Sigmoid colon (tissue), 7 donors: ENCODE results near the gene RECK. TPM values are rescaled to one million over a fixed set of nuclear protein-coding genes. Genes with fewer than 3 reads are reported as not detected.

Experiments used
- DNase-seq: peaks from one replicate; pipeline ENCODE4 v3.0.0-alpha.2; 2019
- H3K27ac ChIP-seq, 4 donors: fragments of 200-600 bp; sonication (generic); one replicate each; pipeline ENCODE4 v1.5.1; 2016 to 2019; ENCODE audit warnings: mild to moderate bottlenecking in 1 of 4
- H3K27me3 ChIP-seq, 3 donors: fragments of 200-600 bp; sonication (generic); one replicate each; pipeline ENCODE4 v1.5.1; 2019; ENCODE audit warnings: mild to moderate bottlenecking in 1 of 3
- H3K36me3 ChIP-seq, 4 donors: fragments of 200-600 bp; sonication (generic); one replicate each; pipeline ENCODE4 v1.5.1; 2016 to 2019
- H3K4me1 ChIP-seq, 4 donors: fragments of 200-600 bp; sonication (generic); one replicate each; pipeline ENCODE4 v1.5.1; 2017 to 2019
- H3K4me3 ChIP-seq, 4 donors: fragments of 200-600 bp; sonication (generic); one replicate each; pipeline ENCODE4 v1.5.1; 2017 to 2019; ENCODE audit warnings: mild to moderate bottlenecking in 2 of 4, moderate library complexity in 1 of 4
- H3K9me3 ChIP-seq, 4 donors: fragments of 200-600 bp in 3 of 4; sonication (generic) in 3 of 4; one replicate each; pipeline versions ENCODE4 v1.5.1 to v1.6.1; 2013 to 2019
- CTCF ChIP-seq, 4 experiments: fragments of 450-650 bp in 3 of 4; fragments of 200-600 bp in 1 of 4; IDR thresholded peaks; one replicate each; pipeline ENCODE4 v1.5.1; 2016 to 2019; ENCODE audit warnings: antibody characterized with exemption in 4 of 4, mild to moderate bottlenecking in 3 of 4, moderate library complexity in 2 of 4
- EP300 ChIP-seq, 4 donors: sonication (generic); formaldehyde crosslinking; IDR thresholded peaks; one replicate each; pipeline ENCODE4 v1.6.1; 2017; ENCODE audit warnings: antibody characterized with exemption in 4 of 4
- POLR2A ChIP-seq, 2 donors: fragments of 450-650 bp; IDR thresholded peaks; one replicate each; pipeline ENCODE4 v1.6.1; 2016; ENCODE audit warnings: antibody characterized with exemption in 2 of 2, mild to moderate bottlenecking in 2 of 2, moderate library complexity in 2 of 2
- POLR2AphosphoS5 ChIP-seq, 4 donors: sonication (generic); formaldehyde crosslinking; IDR thresholded peaks; one replicate each; pipeline ENCODE4 v1.6.1; 2017; ENCODE audit warnings: antibody characterized with exemption in 4 of 4
- WGBS, 2 donors: extraction: QIAGEN DNeasy Blood & Tissue Kit; methylation state at CpG; one replicate each; pipeline ENCODE4 v1.1.7; 2013; 5-methylcytosine and 5-hydroxymethylcytosine counted together
- intact Hi-C: fragments of 100-400 bp; cut with DNase I; formaldehyde crosslinking; loops from one replicate; pipeline ENCODE4 v1.15.1; 2023
- polyA plus RNA-seq, 3 donors: library from polyadenylated mRNA; stranded (reverse); fragments of 200-250 nt; gene quantifications; one replicate each; pipeline ENCODE4 v1.2.3, GENCODE V29; 2013
- total RNA-seq, 4 donors: library from RNA; depleted of rRNA; stranded (reverse); fragments of >200 nt; gene quantifications; one replicate each; pipeline ENCODE4 v1.1.0, GENCODE V29; 2016
- donor health status: healthy with polysubstance abuse.
- donor health status: Bipolar disorder and iron deficiency.
- donor health status: healthy.

RECK gene
- total and polyA plus RNA-seq, 7 donors: 0.23 to 22.2 (median 11.1) TPM

- no peak for TF ChIP-seq POLR2AphosphoS5 (IDR thresholded peaks at IDR 0.05)
- TF ChIP-seq EP300 (IDR thresholded peaks at IDR 0.05): no peak
- TF ChIP-seq POLR2A (IDR thresholded peaks at IDR 0.05): no peak
- no peak for TF ChIP-seq CTCF (IDR thresholded peaks at IDR 0.05)
- Histone ChIP-seq H3K27ac (no peak overlapping the region), H3K9me3 (no peaks in the 10 kb centered on the region), H3K4me3 (no peak overlapping the region), H3K4me1 (no peaks in the 10 kb centered on the region), H3K36me3 (no peaks in the 10 kb centered on the region), H3K27me3 (no peaks in the 10 kb centered on the region)
- no peak for DNase-seq
- WGBS, 2 donors: 94 to 95% methylated on average over 3 of the region's 3 CpGs
- intact Hi-C loops: no loop called here
Observed at GRCh38 chr9:36018129-36018528, 18.6 kb upstream of the RECK start.

- Histone ChIP-seq H3K27me3 (no peaks in the 10 kb centered on the region), H3K36me3 (no peaks in the 10 kb centered on the region), H3K4me3 (no peak overlapping the region), H3K9me3 (no peaks in the 10 kb centered on the region), H3K4me1 (no peaks in the 10 kb centered on the region), H3K27ac (peak overlapping the region in 1 of 4 donors; percentile 24)
- no peak for TF ChIP-seq POLR2A (IDR thresholded peaks at IDR 0.05)
- no peak for TF ChIP-seq EP300 (IDR thresholded peaks at IDR 0.05)
- TF ChIP-seq CTCF (IDR thresholded peaks at IDR 0.05): no peak
- TF ChIP-seq POLR2AphosphoS5 (IDR thresholded peaks at IDR 0.05): no peak
- intact Hi-C loops: no loop called here
- no peak for DNase-seq
- 84 to 90% methylated on average over 6 of the region's 6 CpGs for WGBS, 2 donors
Observed at GRCh38 chr9:36018891-36019720, 17.6 kb upstream of the RECK start.

DNA sequence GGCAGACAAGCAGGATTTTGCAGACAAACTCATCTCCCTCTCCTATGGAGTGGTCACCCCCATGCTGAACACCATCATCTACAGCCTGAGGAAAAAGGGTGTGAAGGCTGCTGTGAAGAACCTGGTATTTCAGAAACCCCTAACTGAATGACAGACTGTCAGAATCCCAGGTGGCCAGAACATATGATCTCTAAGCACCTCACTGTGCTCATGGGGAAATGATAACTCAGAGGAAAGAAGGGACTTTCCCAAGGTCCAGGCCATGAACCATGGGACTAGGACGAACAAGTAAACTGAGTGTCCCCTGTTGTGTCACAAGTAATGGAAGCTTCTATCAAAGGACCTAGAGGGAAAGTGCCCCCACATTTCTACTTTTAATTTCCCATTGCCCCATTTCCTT is 14.7 kb upstream of the RECK start:
- Histone ChIP-seq H3K36me3 (no peaks in the 10 kb centered on the region), H3K4me3 (no peak overlapping the region), H3K27ac (no peak overlapping the region), H3K27me3 (no peaks in the 10 kb centered on the region), H3K9me3 (no peaks in the 10 kb centered on the region), H3K4me1 (no peaks in the 10 kb centered on the region)
- 77 to 91% methylated on average over 1 of the region's 1 CpG for WGBS, 2 donors
- TF ChIP-seq EP300 (IDR thresholded peaks at IDR 0.05): no peak
- TF ChIP-seq POLR2AphosphoS5 (IDR thresholded peaks at IDR 0.05): no peak
- TF ChIP-seq POLR2A (IDR thresholded peaks at IDR 0.05): no peak
- TF ChIP-seq CTCF (IDR thresholded peaks at IDR 0.05): no peak
- DNase-seq: no peak
- intact Hi-C loops: loop anchor here (5.0 kb wide), 1 partner anchor 65 kb away; the partner anchor contains the start of gene OR2S2

DNA sequence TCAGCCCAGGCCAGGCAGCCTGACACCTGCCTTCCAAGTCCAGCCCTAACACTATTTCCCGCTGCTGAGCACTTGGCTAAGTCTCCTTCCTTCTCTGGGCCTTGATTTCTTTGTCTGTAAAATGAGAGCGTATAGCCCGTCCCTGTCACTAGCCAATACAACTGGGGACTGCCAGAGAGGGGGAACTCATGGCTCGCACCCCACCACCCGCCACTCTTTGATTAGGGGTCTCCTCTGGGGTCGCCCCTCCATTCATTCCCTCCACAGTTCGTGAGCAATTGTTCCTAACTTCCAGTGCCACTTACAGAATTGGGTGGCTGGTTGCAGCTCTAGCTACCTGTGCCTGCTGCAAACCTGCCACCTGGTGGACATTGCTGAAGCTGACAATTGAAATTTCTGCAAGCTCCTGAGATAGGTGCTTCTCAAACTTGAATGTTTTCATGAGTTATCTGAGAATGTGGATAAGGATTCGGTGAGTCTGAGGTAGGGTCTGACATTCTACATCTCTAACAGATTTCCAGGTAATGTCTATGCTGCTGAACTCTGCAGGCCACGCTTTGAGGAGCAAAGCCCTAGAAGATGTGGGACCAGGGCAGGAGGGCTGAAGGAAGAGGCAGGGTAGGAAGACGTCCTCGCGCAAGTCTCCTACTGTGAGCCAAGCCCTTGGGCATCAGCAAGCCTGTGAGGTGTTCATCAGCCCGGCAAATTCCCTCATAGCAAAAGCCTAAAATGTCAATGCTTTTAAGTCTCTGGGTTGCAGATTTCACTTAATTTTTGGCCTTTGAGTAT is 13.3 kb upstream of the RECK start:
- WGBS, 2 donors: 47 to 52% methylated on average over 13 of the region's 13 CpGs
- H3K27ac ChIP-seq: no peak overlapping the region

More for the DNA sequence above, 13.3 kb upstream of the RECK start:
- no peaks in the 10 kb centered on the region for H3K9me3 ChIP-seq
- intact Hi-C loops: loop anchor here (5.0 kb wide), 1 partner anchor 66 kb away; the partner anchor contains the start of gene OR2S2
- DNase-seq: no peak
- TF ChIP-seq EP300 (IDR thresholded peaks at IDR 0.05) (no peak), CTCF (IDR thresholded peaks at IDR 0.05) (peak in 3 of 4 experiments; percentile 53 to 69 (median 61)), POLR2A (IDR thresholded peaks at IDR 0.05) (no peak), POLR2AphosphoS5 (IDR thresholded peaks at IDR 0.05) (no peak)
- H3K4me1 ChIP-seq: no peaks in the 10 kb centered on the region
- H3K4me3 ChIP-seq: no peak overlapping the region
- H3K27me3 ChIP-seq: no peaks in the 10 kb centered on the region
- no peaks in the 10 kb centered on the region for H3K36me3 ChIP-seq
